ENCODE measurements around the gene UGP2.
"Not testable (repeated sequence)": the region's sequence is repeated elsewhere in the genome, so short reads cannot be mapped to it uniquely, and the experiment has no call there.

UGP2 gene

DNA sequence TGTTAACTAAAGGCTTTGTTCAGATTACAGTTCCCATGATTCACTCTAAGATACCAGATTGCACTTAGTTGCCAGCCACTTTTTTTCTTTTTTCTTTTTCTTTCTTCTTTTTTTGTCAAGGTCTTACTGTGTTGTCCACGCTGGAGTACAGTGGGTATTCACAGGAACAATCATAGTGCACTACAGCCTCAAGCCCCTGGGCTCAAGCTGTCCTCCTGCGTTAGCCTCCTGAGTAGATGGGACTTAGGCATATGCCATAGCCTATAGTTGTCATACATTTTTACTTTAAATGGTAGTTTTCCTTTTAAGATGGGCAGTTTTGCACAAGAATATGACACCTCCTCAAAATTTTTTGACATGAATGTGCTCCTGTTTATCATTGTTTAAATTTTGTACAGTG, 2.1 kb downstream of the UGP2 start:
- Mint-ChIP-seq H3K27me3 (no peaks in the 10 kb centered on the region), H3K9me3 (peaks cover 0 to 1% of the 10 kb centered on the region in 2 donors), H3K36me3 (ENCODE audit: insufficient read depth) (peaks cover 23% of the 10 kb centered on the region), H3K4me3 (peak overlapping the region in 1 of 2 donors; percentile 39), H3K4me1 (ENCODE audit: low read depth in 2 of 2) (peaks cover 37 to 55% of the 10 kb centered on the region in 2 donors), H3K27ac (peak overlapping the region in 1 of 2 donors; percentile 11)
- ATAC-seq (replicated peaks) (no peak), DNase-seq (no peak)

DNA sequence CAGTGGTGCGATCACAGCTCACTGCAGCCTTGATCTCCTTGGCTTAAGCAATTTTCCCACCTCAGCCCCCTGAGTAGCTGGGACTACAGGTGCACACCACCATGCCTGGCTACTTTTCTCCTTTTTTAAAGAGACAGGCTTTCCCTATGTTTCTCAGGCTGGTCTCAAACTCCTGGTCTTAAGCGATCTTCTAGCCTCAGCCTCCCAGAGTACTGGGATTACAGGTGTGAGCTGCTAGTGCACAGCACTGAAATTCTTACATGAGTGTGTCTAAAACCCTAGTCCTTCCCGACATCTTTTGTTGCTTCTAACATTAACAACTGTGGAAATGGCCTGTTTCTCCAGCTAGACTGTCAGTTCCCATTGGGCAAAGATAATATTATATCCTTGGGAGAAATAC, 2.9 kb downstream of the UGP2 start:
- H3K27ac Mint-ChIP-seq, result no peak overlapping the region
- DNase-seq, result no peak
- H3K4me1 Mint-ChIP-seq (ENCODE audit: low read depth in 2 of 2), result peaks cover 42 to 62% of the 10 kb centered on the region in 2 donors
- H3K36me3 Mint-ChIP-seq (ENCODE audit: insufficient read depth), result peaks cover 23% of the 10 kb centered on the region
- no peak for ATAC-seq (replicated peaks)
- H3K9me3 Mint-ChIP-seq, result peaks cover 0 to 1% of the 10 kb centered on the region in 2 donors
- H3K27me3 Mint-ChIP-seq, result no peaks in the 10 kb centered on the region
- H3K4me3 Mint-ChIP-seq, result no peak overlapping the region

DNA sequence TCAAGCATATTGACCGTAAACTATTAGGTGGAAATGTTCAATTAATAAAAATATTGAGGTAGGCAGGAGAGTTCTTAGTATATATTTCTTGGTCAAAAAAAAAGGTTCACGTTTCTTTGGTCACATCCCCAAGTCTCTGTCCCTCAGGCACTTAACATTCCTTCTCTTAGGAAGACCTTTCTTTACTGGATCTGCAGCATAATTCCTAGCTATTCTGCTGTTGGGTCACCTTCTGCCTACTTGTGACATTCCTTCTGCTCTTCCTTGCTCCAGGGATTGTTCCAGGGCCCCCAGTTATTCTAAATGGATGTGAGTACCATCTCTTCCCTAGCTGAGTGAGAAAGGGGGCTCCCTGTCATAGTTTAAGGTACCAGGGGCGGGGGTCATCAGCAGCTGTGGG, 4.2 kb downstream of the UGP2 start:
- DNase-seq (no peak), ATAC-seq (replicated peaks) (no peak)
- Mint-ChIP-seq H3K4me3 (no peak overlapping the region), H3K36me3 (ENCODE audit: insufficient read depth) (peaks cover 13% of the 10 kb centered on the region), H3K9me3 (peaks cover 0 to 1% of the 10 kb centered on the region in 2 donors), H3K27me3 (no peaks in the 10 kb centered on the region), H3K4me1 (ENCODE audit: low read depth in 2 of 2) (peaks cover 37 to 70% of the 10 kb centered on the region in 2 donors), H3K27ac (peak overlapping the region; percentile 49 to 57)

DNA sequence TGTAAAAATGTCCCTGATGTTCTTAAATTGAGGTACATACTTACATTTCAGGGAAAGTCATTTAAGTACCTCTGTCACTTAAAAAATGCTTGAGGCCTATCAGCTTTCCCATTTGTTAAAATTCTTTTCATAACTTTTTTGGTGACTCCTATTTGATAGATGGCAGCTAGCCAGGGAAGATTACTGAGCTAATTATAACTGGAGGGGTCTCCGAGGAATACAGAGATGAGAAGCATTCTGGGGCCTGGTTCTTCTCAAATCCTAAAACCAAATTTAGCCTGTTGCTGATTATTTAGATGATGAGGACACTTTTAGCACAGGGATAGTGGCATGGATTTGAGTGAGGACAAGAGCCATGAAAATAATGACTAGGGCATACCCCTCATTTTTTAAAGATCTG, 4.8 kb downstream of the UGP2 start:
- peaks cover 38 to 76% of the 10 kb centered on the region in 2 donors for H3K4me1 Mint-ChIP-seq (ENCODE audit: low read depth in 2 of 2)
- DNase-seq (no peak), ATAC-seq (replicated peaks) (no peak)
- peaks cover 9% of the 10 kb centered on the region for H3K36me3 Mint-ChIP-seq (ENCODE audit: insufficient read depth)
- H3K9me3 Mint-ChIP-seq, result peaks cover 0 to 1% of the 10 kb centered on the region in 2 donors
- H3K27me3 Mint-ChIP-seq, result no peaks in the 10 kb centered on the region
- peak overlapping the region; percentile 49 to 57 for H3K27ac Mint-ChIP-seq
- no peak overlapping the region for H3K4me3 Mint-ChIP-seq

DNA sequence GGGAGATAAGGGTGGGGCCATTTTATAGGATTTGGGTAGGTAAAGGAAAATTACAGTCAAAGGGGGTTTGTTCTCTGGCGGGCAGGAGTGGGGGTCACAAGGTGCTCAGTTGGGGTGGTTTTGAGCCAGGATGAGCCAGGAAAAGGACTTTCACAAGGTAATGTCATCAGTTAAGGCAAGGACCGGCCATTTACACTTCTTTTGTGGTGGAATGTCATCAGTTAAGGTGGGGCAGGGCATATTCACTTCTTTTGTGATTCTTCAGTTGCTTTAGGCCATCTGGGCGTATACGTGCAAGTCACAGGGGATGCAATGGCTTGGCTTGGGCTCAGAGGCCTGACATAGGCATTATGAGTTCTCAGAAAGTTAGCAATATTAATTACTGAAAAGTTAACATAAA, 5.9 kb downstream of the UGP2 start:
- not testable (repeated sequence) for H3K36me3 Mint-ChIP-seq (ENCODE audit: insufficient read depth); H3K9me3 Mint-ChIP-seq; ATAC-seq (replicated peaks); DNase-seq; H3K27me3 Mint-ChIP-seq
- H3K27ac Mint-ChIP-seq, result peak overlapping the region in 1 of 2 donors; percentile 78
- H3K4me3 Mint-ChIP-seq, result peak overlapping the region in 1 of 2 donors; percentile 45
- peaks cover 39 to 76% of the 10 kb centered on the region in 2 donors for H3K4me1 Mint-ChIP-seq (ENCODE audit: low read depth in 2 of 2)

DNA sequence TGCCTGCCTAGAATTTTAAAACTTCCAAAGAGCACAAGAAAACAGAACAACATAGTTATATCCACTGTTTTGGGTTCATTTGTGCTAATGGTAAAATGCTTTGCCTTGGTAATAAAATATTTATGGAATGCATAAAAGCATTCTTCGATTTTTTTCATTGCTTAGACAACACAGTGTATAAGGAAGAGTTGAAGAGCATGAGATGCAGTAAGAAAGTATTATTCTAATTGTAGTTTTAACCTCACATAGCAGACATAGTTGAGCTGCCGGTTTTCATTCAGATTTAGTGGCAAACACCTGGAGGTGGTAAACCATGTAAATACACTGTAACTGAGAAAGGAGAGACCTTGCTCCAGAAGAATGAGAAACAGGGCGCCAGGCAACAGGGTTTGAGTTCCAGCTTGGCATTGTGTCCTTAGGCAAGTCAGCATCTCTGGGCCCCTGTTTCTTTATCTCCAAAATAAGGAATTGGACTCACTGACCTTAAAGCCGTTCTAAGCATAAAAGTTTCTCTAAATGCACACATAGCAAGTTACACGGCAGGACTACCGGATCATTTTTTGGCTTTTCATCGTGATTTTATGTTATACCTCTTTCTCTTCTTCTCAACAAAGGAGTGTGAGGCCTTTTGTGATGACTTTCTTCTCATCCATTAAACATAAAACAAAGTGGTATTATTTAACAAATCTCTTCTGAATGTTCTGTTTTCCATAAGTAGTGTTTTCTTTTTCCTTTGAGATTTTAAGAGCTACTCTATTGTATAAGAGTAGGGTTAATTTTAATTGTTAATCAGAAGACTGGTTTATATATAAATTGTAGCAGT, 7.9 kb downstream of the UGP2 start:
- peak overlapping the region; percentile 60 to 88 for H3K27ac Mint-ChIP-seq
- peaks cover 41 to 78% of the 10 kb centered on the region in 2 donors for H3K4me1 Mint-ChIP-seq (ENCODE audit: low read depth in 2 of 2)
- ATAC-seq (replicated peaks) (no peak), DNase-seq (no peak)
- peaks cover 5% of the 10 kb centered on the region for H3K36me3 Mint-ChIP-seq (ENCODE audit: insufficient read depth)
- no peaks in the 10 kb centered on the region for H3K27me3 Mint-ChIP-seq
- H3K4me3 Mint-ChIP-seq, result peak overlapping the region in 1 of 2 donors; percentile 7
- peaks cover 0 to 1% of the 10 kb centered on the region in 2 donors for H3K9me3 Mint-ChIP-seq

DNA sequence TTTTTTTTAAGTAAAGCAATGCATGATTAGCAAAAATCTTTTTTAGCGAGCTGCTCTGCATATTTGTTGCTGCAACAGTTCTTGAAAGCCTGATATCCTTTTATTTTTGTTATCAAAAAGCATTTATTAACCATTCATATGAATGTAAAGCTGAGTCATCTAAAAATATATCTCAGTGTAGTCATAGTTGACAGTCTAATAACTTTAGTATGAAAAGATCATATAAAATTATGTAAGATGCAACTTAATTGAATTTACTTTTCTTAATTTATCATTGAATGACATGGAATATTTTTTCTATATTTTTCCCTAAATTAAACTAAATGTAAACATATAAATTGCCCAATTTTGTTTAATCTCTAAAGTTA, 8.5 kb downstream of the UGP2 start:
- peaks cover 5% of the 10 kb centered on the region for H3K36me3 Mint-ChIP-seq (ENCODE audit: insufficient read depth)
- DNase-seq (no peak), ATAC-seq (replicated peaks) (no peak)
- H3K27ac Mint-ChIP-seq, result no peak overlapping the region
- H3K4me3 Mint-ChIP-seq, result no peak overlapping the region
- peaks cover 0 to 1% of the 10 kb centered on the region in 2 donors for H3K9me3 Mint-ChIP-seq
- peaks cover 41 to 75% of the 10 kb centered on the region in 2 donors for H3K4me1 Mint-ChIP-seq (ENCODE audit: low read depth in 2 of 2)
- no peaks in the 10 kb centered on the region for H3K27me3 Mint-ChIP-seq

DNA sequence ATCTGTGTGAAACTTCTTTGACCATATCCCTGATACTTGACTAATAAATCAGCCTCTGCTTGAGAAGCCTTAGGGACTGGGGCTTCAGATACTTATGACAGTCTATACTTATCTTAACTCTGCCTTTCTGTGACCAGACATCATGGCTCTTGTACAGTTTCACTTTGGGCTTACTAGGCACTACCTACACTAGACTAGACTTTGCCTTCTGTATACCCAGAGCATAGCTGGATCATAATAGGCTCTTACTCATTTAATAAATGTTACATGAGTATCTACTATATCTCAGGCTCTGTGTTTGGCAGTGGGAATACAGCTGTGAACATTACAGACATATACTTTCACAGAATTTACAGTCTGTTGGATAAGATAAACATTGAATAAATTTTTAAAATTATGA, 9.0 kb downstream of the UGP2 start:
- peaks cover 5% of the 10 kb centered on the region for H3K36me3 Mint-ChIP-seq (ENCODE audit: insufficient read depth)
- H3K4me1 Mint-ChIP-seq (ENCODE audit: low read depth in 2 of 2), result peaks cover 42 to 74% of the 10 kb centered on the region in 2 donors
- DNase-seq, result no peak
- no peak overlapping the region for H3K4me3 Mint-ChIP-seq
- H3K27ac Mint-ChIP-seq, result peak overlapping the region; percentile 83 to 88
- ATAC-seq (replicated peaks), result peak; percentile 66
- no peaks in the 10 kb centered on the region for H3K27me3 Mint-ChIP-seq
- peaks cover 0 to 1% of the 10 kb centered on the region in 2 donors for H3K9me3 Mint-ChIP-seq

DNA sequence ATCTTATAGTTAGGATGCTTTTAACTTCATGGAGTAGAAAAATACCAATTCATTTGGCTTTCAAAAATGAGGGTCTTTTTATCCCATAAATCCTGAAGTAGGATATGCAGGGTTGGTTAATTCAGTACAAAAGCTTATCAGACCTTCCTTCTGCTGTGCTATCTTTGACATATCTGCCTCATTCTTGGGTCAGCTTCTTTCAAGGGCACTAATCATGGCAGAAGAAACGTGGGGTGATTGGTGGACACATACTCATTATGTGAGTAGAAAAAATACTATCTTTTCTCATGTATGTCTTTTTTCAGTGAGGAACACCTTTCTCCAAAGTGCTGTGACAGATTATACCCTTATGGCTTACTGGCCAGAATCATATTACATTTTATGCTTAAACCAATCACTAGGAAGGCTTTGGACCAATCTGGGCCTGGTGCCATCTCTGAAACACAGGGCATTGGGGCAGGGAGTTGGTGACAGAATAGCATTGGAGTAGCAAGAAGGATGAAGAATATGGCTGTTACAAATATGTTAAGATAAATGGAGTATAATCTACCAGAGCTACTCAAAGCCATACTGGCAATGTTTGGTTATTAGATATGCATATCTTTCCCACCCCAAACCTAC, 10.1 kb downstream of the UGP2 start:
- peak overlapping the region; percentile 83 to 88 for H3K27ac Mint-ChIP-seq
- H3K4me3 Mint-ChIP-seq, result no peak overlapping the region
- H3K9me3 Mint-ChIP-seq, result peaks cover 0 to 1% of the 10 kb centered on the region in 2 donors
- no peaks in the 10 kb centered on the region for H3K27me3 Mint-ChIP-seq
- H3K4me1 Mint-ChIP-seq (ENCODE audit: low read depth in 2 of 2), result peaks cover 44 to 76% of the 10 kb centered on the region in 2 donors
- no peak for ATAC-seq (replicated peaks)
- peaks cover 7% of the 10 kb centered on the region for H3K36me3 Mint-ChIP-seq (ENCODE audit: insufficient read depth)
- DNase-seq, result no peak

DNA sequence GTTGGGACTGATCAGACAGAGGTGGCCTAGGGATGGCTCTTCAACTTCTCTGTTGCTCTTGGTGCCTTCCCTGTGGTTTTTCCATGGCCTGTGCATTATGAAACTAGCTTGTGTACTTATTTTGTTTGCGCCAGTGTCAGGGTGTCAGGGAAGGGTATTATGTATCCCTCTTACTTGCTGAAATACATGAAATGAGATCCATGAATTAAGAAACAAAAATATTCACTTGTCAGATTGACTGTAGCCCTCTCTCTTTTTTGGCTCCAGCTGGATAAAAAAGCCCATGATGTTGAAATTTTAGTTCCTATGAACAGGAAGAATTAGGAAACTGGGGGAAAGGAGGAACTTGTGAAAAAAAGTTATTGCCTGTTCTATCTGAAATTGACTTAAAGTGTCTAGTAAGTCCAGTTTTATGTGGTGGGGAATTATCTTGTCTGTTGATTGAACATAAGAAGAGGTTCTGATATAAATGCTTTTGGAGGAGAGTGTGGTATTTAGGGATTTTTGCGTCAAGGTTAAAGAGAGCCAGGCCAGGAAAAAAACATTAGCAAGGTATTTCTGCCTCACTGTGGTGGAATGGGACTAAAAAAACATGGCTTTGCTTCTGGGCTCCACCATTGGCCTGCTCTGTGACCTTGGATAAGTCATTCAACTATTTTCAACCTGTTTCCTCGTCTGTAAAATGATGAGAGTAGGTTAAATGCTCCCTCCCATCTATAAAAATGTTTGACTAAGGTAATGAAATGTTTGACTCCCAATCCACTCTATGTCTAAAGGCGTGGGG, 12.0 kb downstream of the UGP2 start:
- H3K36me3 Mint-ChIP-seq (ENCODE audit: insufficient read depth), result peaks cover 21% of the 10 kb centered on the region
- H3K9me3 Mint-ChIP-seq, result no peaks in the 10 kb centered on the region
- DNase-seq (no peak), ATAC-seq (replicated peaks) (no peak)
- peaks cover 39 to 69% of the 10 kb centered on the region in 2 donors for H3K4me1 Mint-ChIP-seq (ENCODE audit: low read depth in 2 of 2)
- H3K27me3 Mint-ChIP-seq, result no peaks in the 10 kb centered on the region
- H3K4me3 Mint-ChIP-seq, result no peak overlapping the region
- H3K27ac Mint-ChIP-seq, result peak overlapping the region; percentile 85 to 94

DNA sequence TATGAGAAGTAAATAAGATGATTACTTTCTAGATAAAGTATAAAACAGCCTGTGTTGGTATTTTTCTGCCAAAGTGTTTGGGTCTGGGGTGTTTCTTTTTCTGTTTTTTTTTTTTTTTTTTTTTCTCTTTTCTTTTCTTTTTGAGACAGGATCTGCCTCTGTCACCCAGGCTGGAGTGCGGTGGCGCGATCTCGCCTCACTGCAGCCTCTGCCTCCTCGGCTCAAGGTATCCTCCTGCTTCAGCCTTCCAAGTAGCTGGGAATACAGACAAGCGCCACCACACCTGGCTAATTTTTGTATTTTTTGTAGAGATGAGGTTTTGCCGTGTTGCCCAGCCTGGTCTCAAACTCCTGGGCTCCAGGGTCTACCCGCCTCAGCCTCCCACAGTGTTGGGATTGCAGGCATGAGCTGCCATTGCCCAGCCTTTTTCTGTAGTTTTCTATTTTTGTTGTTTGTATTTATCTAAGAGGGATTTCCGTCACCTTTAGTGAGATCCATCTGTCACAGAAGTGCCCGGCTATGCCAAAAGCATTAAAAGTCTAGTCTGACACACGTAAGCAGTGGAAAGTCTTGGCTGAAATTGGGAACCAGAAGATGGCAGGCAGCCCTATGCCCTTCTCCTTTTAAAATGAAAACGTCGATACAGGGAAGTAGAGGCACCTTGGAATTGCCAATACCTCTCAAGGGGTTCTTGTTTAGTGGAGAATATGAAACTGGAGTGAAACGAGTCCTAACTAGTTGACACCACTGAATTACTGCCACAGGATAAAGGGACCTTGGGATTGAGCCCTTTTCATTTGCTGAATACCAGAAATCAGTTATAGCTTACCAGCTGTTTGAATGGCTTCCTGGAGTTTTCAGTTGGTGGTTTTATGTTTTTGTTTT, 14.0 kb downstream of the UGP2 start:
- H3K27ac Mint-ChIP-seq, result peak overlapping the region; percentile 89 to 94
- peak overlapping the region; percentile 57 to 61 for H3K4me3 Mint-ChIP-seq
- ATAC-seq (replicated peaks) (no peak), DNase-seq (no peak)
- H3K27me3 Mint-ChIP-seq, result no peaks in the 10 kb centered on the region
- H3K36me3 Mint-ChIP-seq (ENCODE audit: insufficient read depth), result peaks cover 31% of the 10 kb centered on the region
- H3K4me1 Mint-ChIP-seq (ENCODE audit: low read depth in 2 of 2), result peaks cover 34 to 56% of the 10 kb centered on the region in 2 donors
- H3K9me3 Mint-ChIP-seq, result no peaks in the 10 kb centered on the region

DNA sequence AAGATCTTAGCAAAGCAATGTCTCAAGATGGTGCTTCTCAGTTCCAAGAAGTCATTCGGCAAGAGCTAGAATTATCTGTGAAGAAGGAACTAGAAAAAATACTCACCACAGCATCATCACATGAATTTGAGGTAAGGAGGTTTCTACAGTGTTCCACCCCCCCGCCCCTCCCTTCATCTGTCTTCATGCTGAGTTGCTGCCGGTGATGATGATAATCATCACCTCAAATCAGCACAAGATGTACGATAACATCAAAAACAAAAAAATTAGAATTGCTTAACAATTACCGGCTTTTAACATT, 14.6 kb downstream of the UGP2 start:
- peaks cover 32 to 52% of the 10 kb centered on the region in 2 donors for H3K4me1 Mint-ChIP-seq (ENCODE audit: low read depth in 2 of 2)
- no peaks in the 10 kb centered on the region for H3K27me3 Mint-ChIP-seq
- peak overlapping the region; percentile 57 to 61 for H3K4me3 Mint-ChIP-seq
- no peaks in the 10 kb centered on the region for H3K9me3 Mint-ChIP-seq
- DNase-seq, result peak in 1 of 3 experiments; percentile 7
- peak overlapping the region; percentile 89 to 94 for H3K27ac Mint-ChIP-seq
- H3K36me3 Mint-ChIP-seq (ENCODE audit: insufficient read depth), result peaks cover 34% of the 10 kb centered on the region
- ATAC-seq (replicated peaks), result peak; percentile 94

DNA sequence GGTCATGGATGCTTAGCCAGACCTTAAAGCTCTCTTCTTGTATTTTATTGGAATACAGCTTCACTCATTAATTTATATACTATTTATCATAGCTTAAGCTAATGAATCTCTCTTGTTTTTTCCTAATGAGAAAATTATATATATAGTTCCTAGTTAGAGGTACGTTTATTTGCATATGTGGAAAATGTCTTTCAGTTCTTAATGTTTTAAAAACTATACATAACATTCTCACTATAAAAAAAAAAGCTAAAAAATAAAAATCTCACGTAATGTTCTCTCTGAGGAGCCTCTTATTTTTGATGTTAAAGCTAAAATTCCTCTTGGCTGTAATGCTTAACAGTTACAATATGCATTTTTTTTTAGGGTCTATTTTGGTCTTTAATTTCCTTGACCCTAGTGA, 16.6 kb downstream of the UGP2 start:
- ATAC-seq (replicated peaks), result no peak
- Mint-ChIP-seq H3K9me3 (no peaks in the 10 kb centered on the region), H3K36me3 (ENCODE audit: insufficient read depth) (peaks cover 40% of the 10 kb centered on the region), H3K27ac (peak overlapping the region in 1 of 2 donors; percentile 89), H3K27me3 (no peaks in the 10 kb centered on the region), H3K4me1 (ENCODE audit: low read depth in 2 of 2) (peaks cover 26 to 40% of the 10 kb centered on the region in 2 donors), H3K4me3 (no peak overlapping the region)
- DNase-seq, result no peak
